HG02678 (cell line): ENCODE measurements around the gene KRTAP2-1.
"Not testable (repeated sequence)": the region's sequence is repeated elsewhere in the genome, so short reads cannot be mapped to it uniquely, and the experiment has no call there.

Source experiments
- ATAC-seq: cut with Tn5 transposase; IDR thresholded peaks from one replicate; pipeline ENCODE4 v1.9.1; 2021; ENCODE audit warnings: mild to moderate bottlenecking, moderate library complexity; ENCODE audit not compliant: unreplicated experiment

KRTAP2-1 gene

DNA sequence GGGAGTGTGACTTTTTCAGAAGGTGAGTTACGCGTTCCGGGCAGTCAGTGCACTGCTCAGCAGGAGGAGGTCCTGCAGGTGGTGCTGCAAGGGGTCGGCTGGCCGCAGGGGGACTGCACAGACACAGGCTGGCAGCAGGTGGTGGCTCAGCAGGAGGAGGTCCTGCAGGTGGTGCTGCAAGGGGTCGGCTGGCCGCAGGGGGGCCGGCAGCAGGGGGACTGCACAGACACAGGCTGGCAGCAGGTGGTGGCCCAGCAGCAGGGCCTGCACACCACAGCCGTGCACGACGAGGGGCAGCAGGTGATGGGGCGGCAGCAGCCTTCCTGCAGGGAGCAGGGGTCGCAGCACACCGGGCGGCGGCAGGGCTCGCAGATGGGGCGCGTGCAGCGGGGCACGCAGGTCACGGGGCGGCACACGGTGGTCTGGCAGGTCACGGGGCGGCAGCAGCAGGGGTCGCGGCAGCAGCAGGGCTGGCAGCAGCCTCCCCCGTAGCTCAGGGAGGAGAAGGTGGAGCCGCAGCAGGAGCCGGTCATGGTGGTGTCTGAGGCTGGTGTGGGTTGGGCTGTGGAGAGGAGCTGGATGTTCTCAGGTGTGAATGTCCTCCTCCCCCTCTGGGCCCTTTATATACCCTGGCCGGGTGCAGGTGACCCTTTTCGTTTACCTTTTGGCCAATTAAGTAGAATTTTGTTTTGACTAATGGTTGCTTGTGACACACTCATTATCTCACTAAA, at the start of gene KRTAP2-1:
Gene KRTAP2-1 (minus strand): TSS at position 582 of the 731 bp plus-strand sequence. CDS start 49 bp downstream, at position 533.
- not testable (repeated sequence) for ATAC-seq

- ATAC-seq = no peak
These were observed 48.9 kb upstream of the KRTAP2-1 start for GRCh38 chr17:41096055-41096454.

DNA sequence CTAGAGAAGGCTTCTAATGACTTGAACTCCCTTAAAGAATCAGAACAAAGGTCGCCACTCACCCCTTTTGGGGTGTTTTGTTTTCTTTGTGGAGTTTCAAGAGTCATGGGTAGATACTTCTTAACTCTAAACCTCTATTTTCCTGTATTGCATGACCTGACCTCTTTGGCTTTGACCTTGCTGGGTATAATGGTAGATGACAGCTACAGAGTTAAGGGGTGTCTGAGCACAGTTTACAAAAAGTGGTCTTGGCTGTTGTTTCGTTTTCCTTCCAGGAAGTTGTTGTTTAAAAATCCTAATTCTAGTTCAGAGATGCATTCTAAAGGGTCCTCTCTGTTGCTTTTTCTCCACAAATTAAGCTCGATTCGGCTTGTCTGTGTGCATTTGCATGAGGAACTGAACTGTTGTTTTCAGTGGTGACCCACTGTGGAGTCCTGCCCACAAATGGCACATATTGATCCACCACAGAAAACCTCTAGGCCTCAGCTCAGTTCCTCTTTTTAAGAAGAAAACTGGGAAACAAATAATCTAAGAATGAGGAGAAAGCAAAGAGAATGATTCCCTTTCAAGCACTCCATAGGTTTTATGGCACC, 41.7 kb upstream of the KRTAP2-1 start:
- ATAC-seq = not testable (repeated sequence)

GRCh38 chr17:41084100-41084856, 37.2 kb upstream of the KRTAP2-1 start, which contains the start of gene KRTAP4-7:
KRTAP4-7 (plus strand) TSS chr17:41084150; CDS start chr17:41084207, 57 bp downstream.
- ATAC-seq = not testable (repeated sequence)

DNA sequence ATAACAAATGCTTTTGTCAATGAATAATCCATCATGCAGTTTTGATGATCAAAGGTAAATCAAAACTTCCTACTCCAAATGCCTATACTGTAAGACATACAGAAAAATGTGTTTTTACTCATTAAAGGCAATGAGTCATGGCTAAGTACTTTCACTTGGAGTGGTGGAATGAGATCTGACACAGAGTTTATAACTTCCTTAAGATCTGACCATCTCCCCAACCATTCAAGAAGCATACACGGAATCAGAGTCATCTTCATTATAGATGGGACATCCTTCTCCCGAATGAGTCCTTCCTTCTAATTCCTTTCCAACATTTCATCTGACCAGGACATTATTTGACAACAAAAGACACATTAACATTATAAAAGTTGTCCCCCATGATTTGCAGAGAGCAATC, 36.3 kb upstream of the KRTAP2-1 start:
- ATAC-seq = not testable (repeated sequence)

DNA sequence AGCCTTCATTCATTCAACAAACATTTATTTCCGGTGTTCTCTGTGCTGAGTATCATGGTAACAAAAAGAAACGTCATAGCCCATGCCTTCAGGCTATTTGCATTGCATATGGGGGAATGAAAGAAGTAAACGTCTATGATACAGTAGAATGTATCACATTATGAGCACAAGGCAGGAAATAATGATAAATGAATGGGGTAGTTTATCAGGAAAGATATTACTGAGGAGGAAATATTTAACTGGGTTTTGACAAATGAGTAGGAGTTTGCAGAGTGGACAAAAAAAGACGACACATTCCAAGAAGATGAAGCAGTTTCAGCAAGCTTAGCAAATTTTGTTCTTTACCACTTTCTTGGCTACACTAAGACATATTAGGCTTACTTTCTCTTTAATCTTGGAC, 35.5 kb upstream of the KRTAP2-1 start:
- no peak for ATAC-seq

GRCh38 chr17:41076788-41077187, 29.7 kb upstream of the KRTAP2-1 start:
- ATAC-seq = no peak

GRCh38 chr17:41073676-41074075, 26.6 kb upstream of the KRTAP2-1 start:
- ATAC-seq = no peak

- ATAC-seq = no peak
These were observed 24.7 kb upstream of the KRTAP2-1 start for GRCh38 chr17:41071606-41072360.

DNA sequence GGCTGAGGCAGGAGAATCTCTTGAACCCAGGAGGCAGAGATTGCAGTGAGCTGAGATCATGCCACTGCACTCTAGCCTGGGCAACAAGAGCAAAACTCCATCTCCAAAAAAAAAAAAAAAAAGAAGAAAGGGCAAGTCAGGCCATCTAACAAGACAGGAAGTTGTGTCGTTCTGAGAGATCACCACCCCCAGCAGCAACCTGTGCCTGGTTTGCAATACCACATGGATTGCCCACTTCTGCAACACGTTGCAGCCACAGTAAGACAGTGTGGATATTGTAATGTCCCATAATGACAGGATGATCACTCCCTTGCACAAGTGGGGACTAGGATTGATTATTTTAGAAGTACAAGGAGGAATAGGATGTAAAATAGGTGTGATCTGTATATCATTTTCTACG, 21.9 kb upstream of the KRTAP2-1 start:
- no peak for ATAC-seq

- no peak for ATAC-seq
These were observed 20.2 kb upstream of the KRTAP2-1 start for GRCh38 chr17:41067281-41067680.

DNA sequence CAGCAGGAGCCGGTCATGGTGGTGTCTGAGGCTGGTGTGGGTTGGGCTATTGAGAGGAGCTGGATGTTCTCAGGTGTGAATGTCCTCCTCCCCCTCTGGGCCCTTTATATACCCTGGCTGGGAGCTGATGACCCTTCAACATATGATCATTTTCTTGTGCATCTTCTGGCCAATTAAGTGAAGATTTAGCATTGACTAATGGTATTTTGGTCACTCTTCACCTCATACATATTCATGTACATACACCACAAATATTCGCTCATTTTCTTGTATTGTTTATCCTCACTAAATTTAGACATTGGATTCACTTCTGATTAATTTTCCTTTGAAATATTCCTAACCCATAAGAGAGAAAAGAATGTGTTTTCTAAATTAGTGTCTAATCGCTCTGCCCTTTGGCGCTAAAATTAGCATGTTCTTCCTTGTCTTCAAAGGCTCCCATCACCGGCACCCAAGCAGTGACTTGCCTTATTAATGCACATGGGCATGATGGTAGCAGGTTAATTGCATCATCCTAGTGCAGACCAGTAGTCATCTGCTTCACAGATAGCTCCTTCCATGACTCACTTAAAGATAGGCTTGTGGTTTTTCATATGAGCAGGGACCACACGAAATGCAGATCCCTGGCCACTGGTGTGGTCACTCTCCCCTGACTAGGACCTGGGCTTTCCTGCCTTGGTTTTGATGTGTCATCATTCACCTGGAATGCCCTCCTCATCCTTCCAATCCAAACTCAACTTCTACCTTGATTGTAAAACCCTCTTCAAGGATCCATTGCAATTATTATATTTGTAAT, 18.9 kb upstream of the KRTAP2-1 start, which contains the start of gene KRTAP2-4:
Gene KRTAP2-4 (minus strand): TSS at position 51 of the 796 bp plus-strand sequence. CDS start 34 bp downstream, at position 17.
- ATAC-seq = no peak

DNA sequence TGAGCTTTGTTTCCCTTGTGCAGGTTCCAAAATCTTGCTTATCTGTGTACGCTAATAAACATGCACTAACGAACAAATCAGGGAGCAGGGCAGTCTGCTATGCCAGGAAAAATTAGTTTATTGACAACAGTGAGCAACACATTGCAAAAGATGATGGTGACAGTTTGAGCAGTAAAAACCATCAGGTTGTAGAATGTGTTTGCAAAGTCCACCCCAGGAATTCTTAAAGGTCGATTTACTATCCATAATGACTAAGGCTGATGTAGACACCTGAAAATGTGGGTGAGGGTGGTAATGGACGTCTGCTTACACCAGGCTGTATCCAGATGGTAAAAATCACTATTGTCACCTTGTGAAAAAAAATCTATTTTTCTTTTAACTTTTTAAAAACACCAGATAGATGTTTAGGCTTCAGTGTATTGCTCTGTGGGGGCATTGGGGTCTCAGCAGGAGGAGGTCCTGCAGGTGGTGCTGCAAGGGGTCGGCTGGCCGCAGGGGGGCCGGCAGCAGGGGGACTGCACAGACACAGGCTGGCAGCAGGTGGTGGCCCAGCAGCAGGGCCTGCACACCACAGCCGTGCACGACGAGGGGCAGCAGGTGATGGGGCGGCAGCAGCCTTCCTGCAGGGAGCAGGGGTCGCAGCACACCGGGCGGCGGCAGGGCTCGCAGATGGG, 18.0 kb upstream of the KRTAP2-1 start:
- ATAC-seq = not testable (repeated sequence)

- ATAC-seq = no peak
These were observed 17.2 kb upstream of the KRTAP2-1 start for GRCh38 chr17:41064301-41064700.

GRCh38 chr17:41063449-41063848, 16.3 kb upstream of the KRTAP2-1 start:
- ATAC-seq = no peak

DNA sequence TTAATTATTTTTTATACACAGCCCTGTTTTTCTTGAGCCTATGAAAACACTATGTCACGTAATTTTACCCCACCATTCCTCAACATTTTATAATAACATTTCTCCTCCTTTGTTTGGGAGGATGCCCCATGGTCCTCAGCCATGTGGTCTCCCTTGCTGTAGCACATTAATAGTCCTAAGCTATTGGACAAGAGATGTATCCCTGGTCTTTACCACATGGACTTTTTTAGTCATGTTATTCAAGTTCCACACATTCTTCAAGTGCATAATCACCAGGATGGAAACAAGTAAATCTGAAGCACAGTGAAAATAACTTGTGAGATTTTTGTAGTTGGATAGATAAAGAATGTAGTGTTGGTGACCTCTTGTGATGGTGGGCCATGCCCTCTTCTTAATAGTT, 14.8 kb upstream of the KRTAP2-1 start:
- ATAC-seq = no peak

DNA sequence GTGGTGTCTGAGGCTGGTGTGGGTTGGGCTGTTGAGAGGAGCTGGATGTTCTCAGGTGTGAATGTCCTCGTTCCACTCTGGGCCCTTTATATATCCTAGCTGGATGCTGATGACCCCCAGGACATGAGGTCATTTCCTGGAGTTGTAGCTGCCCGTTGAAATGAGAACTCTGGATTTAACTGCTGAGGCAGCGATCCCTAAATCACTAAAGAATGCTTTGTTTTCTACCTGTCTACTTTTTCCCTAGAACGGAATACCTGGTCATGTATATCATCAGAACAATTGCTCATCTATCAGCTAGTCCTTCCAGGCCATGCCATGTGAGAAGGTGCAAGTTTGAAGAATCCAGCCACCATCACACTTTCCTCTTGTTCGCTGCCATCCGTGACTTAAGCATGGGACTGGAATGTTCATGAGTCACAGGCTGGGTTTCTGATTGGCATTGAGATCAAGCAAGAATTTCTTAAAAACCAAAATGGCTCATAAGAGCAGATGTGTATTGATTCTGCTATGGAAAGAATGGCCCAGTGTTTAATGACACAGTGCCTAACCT, 13.0 kb upstream of the KRTAP2-1 start, which contains the start of gene KRTAP2-3:
Gene KRTAP2-3 (minus strand): TSS at position 63 of the 553 bp plus-strand sequence. CDS start 64 bp downstream, outside the sequence.
- no peak for ATAC-seq

GRCh38 chr17:41059276-41060051, 12.3 kb upstream of the KRTAP2-1 start:
- not testable (repeated sequence) for ATAC-seq
